GM18519 (cell line): ENCODE data around the gene MCRS1.
"Not testable (repeated sequence)": the region's sequence is repeated elsewhere in the genome, so short reads cannot be mapped to it uniquely, and the experiment has no call there.

Experiments used
- ATAC-seq: cut with Tn5 transposase; IDR thresholded peaks from one replicate; pipeline ENCODE4 v1.9.1; 2021; ENCODE audit warnings: mild to moderate bottlenecking, moderate library complexity; ENCODE audit not compliant: unreplicated experiment, low FRiP score

The MCRS1 gene

GRCh38 chr12:49524660-49525324 lies 43.1 kb downstream of the MCRS1 start:
- ATAC-seq, result no peak

- no peak for ATAC-seq
These were observed 46.6 kb downstream of the MCRS1 start for GRCh38 chr12:49521389-49521788.

- no peak for ATAC-seq
These were observed 48.4 kb downstream of the MCRS1 start for GRCh38 chr12:49519574-49519936.

- no peak for ATAC-seq
These were observed 48.9 kb downstream of the MCRS1 start for GRCh38 chr12:49518914-49519573.

- no peak for ATAC-seq
These were observed 52.7 kb downstream of the MCRS1 start for GRCh38 chr12:49515266-49515665.

GRCh38 chr12:49512546-49512945 lies 55.4 kb downstream of the MCRS1 start:
- ATAC-seq, result no peak

GRCh38 chr12:49511410-49511809 lies 56.5 kb downstream of the MCRS1 start:
- ATAC-seq, result no peak

GRCh38 chr12:49509681-49510080 lies 58.3 kb downstream of the MCRS1 start:
- ATAC-seq, result not testable (repeated sequence)
